Measurements from ENCODE around the gene ZCCHC2. TPM values are rescaled to one million over a fixed set of nuclear protein-coding genes. Genes with fewer than 3 reads are reported as not detected.

The ZCCHC2 gene
- total and polyA plus RNA-seq, 8 donors: 3.9 to 76.5 (median 15.6) TPM

DNA sequence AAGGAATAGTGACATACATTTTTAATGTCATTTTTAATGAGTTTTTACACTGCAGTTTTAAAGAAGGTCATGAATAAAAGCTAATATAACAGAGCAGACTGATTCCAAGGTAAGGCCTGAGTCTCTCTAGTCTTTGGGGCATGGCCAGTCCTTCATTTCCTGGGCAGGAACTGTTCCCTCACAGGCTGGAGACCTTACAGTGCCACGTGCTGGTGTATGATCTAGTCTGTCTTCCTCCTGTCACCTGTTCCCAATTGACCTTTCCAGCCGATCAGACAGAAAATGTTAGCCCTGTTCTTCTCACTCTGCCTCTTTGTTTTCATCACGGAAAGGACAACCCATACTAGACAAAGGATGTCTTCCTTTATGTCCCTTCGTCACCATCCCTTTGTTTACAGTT is 33.6 kb downstream of the ZCCHC2 start:
- no peak for TF ChIP-seq POLR2A (IDR thresholded peaks at IDR 0.05)
- TF ChIP-seq, protein P1, sequence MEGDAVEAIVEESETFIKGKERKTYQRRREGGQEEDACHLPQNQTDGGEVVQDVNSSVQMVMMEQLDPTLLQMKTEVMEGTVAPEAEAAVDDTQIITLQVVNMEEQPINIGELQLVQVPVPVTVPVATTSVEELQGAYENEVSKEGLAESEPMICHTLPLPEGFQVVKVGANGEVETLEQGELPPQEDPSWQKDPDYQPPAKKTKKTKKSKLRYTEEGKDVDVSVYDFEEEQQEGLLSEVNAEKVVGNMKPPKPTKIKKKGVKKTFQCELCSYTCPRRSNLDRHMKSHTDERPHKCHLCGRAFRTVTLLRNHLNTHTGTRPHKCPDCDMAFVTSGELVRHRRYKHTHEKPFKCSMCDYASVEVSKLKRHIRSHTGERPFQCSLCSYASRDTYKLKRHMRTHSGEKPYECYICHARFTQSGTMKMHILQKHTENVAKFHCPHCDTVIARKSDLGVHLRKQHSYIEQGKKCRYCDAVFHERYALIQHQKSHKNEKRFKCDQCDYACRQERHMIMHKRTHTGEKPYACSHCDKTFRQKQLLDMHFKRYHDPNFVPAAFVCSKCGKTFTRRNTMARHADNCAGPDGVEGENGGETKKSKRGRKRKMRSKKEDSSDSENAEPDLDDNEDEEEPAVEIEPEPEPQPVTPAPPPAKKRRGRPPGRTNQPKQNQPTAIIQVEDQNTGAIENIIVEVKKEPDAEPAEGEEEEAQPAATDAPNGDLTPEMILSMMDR (IDR thresholded peaks at IDR 0.05): no peak
- no peak for TF ChIP-seq EP300 (IDR thresholded peaks at IDR 0.05)
- TF ChIP-seq POLR2AphosphoS5 (IDR thresholded peaks at IDR 0.05): no peak
- no peak overlapping the region for H3K27ac ChIP-seq
- peaks cover 16 to 78% (median 75%) of the 10 kb centered on the region in 4 donors for H3K36me3 ChIP-seq
- no peak for DNase-seq
- intact Hi-C loops (cut with DNase I; ENCODE audit: low total_unique reads): no loop called here
- peaks cover 0 to 20% (median 14%) of the 10 kb centered on the region in 4 donors for H3K4me1 ChIP-seq
- WGBS, 5 donors: 81 to 87% (median 84%) methylated on average over 4 of the region's 4 CpGs
- no peaks in the 10 kb centered on the region for H3K27me3 ChIP-seq
- H3K9me3 ChIP-seq: no peaks in the 10 kb centered on the region
- H3K4me3 ChIP-seq: no peak overlapping the region

DNA sequence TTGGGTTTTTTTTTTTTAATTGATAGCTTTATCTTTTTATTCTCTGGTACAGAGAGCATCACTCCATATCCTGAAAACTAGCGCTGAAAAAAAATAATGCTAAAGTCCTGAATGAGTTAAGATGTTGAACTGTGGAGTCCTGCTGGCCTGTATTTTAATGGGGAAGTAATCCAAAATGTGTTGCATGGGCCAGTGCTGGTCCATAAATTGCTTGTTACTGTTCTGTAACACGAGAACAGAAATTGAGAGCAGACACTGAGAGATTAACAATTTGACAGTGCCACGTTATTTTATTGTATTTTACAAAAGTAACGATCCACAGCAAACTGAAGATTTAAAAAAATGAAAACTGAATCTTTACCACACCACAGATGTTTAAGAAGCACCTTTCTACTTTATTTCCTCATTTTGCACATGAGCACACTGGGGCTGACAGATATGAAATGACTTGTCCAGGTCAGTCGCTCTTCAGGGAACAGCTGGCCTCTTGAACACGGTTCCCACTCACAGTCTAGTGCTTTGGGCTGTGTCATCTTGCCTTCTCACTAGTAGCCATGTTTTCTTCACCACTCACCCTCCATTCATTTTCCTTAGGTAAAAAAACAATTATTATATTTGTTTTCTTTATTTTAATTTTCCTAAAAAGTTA is 35.3 kb downstream of the ZCCHC2 start:
- Histone ChIP-seq H3K27ac (no peak overlapping the region), H3K4me3 (no peak overlapping the region), H3K27me3 (no peaks in the 10 kb centered on the region), H3K4me1 (peaks cover 0 to 20% (median 14%) of the 10 kb centered on the region in 4 donors), H3K36me3 (peaks cover 16 to 78% (median 77%) of the 10 kb centered on the region in 4 donors), H3K9me3 (no peaks in the 10 kb centered on the region)
- no peak for DNase-seq
- TF ChIP-seq, protein P1 (IDR thresholded peaks at IDR 0.05): no peak
- TF ChIP-seq POLR2AphosphoS5 (IDR thresholded peaks at IDR 0.05) (no peak), POLR2A (IDR thresholded peaks at IDR 0.05) (no peak), EP300 (IDR thresholded peaks at IDR 0.05) (no peak)
- 89 to 98% (median 94%) methylated on average over 6 of the region's 6 CpGs for WGBS, 5 donors
- intact Hi-C loops (cut with DNase I; ENCODE audit: low total_unique reads): no loop called here

DNA sequence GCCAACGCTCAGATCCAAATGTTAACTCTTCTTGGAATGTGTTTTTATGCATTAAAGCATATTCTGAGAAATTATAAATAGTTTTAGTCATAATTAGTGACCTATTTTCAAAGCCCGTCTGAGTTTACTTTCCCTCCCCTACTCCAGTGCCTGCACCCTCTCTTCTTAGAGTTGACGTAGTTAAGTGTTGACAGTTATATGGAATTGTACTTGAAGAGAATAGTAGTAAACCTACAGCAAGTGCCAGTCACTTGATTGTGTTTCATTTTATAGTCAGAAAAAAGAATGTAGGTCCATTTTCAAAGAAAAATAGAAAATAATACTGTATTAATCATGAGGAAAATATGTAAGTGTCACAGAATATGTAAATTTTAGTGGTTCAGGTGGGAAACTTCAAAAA is 41.2 kb downstream of the ZCCHC2 start:
- no peak for DNase-seq
- Histone ChIP-seq H3K4me1 (no peaks in the 10 kb centered on the region), H3K36me3 (peaks cover 7 to 94% (median 93%) of the 10 kb centered on the region in 4 donors), H3K27ac (no peak overlapping the region), H3K4me3 (no peak overlapping the region), H3K9me3 (no peaks in the 10 kb centered on the region), H3K27me3 (no peaks in the 10 kb centered on the region)
- TF ChIP-seq EP300 (IDR thresholded peaks at IDR 0.05) (no peak), POLR2AphosphoS5 (IDR thresholded peaks at IDR 0.05) (no peak), POLR2A (IDR thresholded peaks at IDR 0.05) (no peak)
- TF ChIP-seq, protein P1 (IDR thresholded peaks at IDR 0.05): no peak
- 91 to 98% (median 93%) methylated on average over 3 of the region's 3 CpGs for WGBS, 5 donors
- intact Hi-C loops (cut with DNase I; ENCODE audit: low total_unique reads): no loop called here

DNA sequence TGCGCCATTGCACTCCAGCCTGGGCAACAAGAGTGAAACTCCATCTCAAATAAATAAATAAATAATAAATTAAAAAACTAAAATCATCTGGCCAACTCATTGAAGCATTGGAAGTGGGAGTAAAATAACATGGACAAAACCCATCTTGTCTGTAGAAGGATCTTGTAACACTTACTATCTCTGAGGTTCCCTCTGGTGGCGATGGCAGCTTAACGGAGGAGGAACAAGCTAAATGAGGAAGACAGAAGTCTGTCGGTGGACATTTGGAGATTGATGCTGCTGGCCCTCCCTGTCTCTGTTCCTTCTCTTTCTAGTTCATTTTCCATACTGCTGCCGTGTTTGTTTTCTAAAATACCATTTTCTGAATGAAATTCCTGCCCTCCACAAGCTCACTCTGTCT is 43.4 kb downstream of the ZCCHC2 start:
- H3K9me3 ChIP-seq: no peaks in the 10 kb centered on the region
- H3K4me1 ChIP-seq: no peaks in the 10 kb centered on the region
- no peaks in the 10 kb centered on the region for H3K27me3 ChIP-seq
- H3K36me3 ChIP-seq: peaks cover 6 to 94% (median 92%) of the 10 kb centered on the region in 4 donors
- peak; percentile 43 to 48 for DNase-seq
- intact Hi-C loops (cut with DNase I; ENCODE audit: low total_unique reads): no loop called here
- WGBS, 5 donors: 60 to 82% (median 73%) methylated on average over 5 of the region's 5 CpGs
- H3K4me3 ChIP-seq: no peak overlapping the region
- TF ChIP-seq POLR2A (IDR thresholded peaks at IDR 0.05): no peak
- no peak for TF ChIP-seq POLR2AphosphoS5 (IDR thresholded peaks at IDR 0.05)
- no peak for TF ChIP-seq EP300 (IDR thresholded peaks at IDR 0.05)
- TF ChIP-seq, protein P1 (IDR thresholded peaks at IDR 0.05): no peak
- no peak overlapping the region for H3K27ac ChIP-seq
